SU-DHL-6 (cell line): ENCODE measurements around the gene SUGCT.

Experiments used
- H2AFZ ChIP-seq: fragments of 200-600 bp; sonication (generic); 2 replicates; pipeline ENCODE4 v1.6.1; 2014; ENCODE audit warnings: low read depth, mild to moderate bottlenecking, moderate library complexity, mixed read lengths, antibody characterized with exemption, low read length; ENCODE audit not compliant: severe bottlenecking
- H3F3A ChIP-seq: fragments of 200-600 bp; shearing (Covaris generic); 2 replicates; pipeline ENCODE4 v1.6.0; 2016; ENCODE audit warnings: antibody characterized with exemption, mild to moderate bottlenecking; ENCODE audit not compliant: insufficient read depth
- H3K27ac ChIP-seq: fragments of 200-600 bp; sonication (generic); 2 replicates; pipeline ENCODE4 v1.5.1; 2016; ENCODE audit warnings: low read depth, mild to moderate bottlenecking, low read length, moderate library complexity, mixed read lengths
- H3K27me3 ChIP-seq: fragments of 200-600 bp; sonication (generic), shearing (Covaris generic); 2 replicates; pipeline ENCODE4 v1.6.0; 2014; ENCODE audit warnings: mild to moderate bottlenecking, low read length
- H3K36me3 ChIP-seq: fragments of 200-600 bp; sonication (generic); 2 replicates; pipeline ENCODE4 v1.6.1; 2014; ENCODE audit warnings: mild to moderate bottlenecking, low read length, mixed read lengths
- H3K4me2 ChIP-seq: fragments of 300-600, 200-600 bp; shearing (Covaris generic), sonication (generic); 2 replicates; pipeline ENCODE4 v1.6.0; 2014; ENCODE audit warnings: low read length, low read depth, mild to moderate bottlenecking; ENCODE audit not compliant: poor library complexity, severe bottlenecking
- H3K4me3 ChIP-seq: fragments of 200-600 bp; sonication (generic); 2 replicates; pipeline ENCODE4 v1.5.1; 2014; ENCODE audit warnings: antibody characterized with exemption, low read length, mild to moderate bottlenecking, mixed read lengths; ENCODE audit not compliant: insufficient read depth, poor library complexity, severe bottlenecking
- H3K79me2 ChIP-seq: fragments of 200-600 bp; sonication (generic); 2 replicates; pipeline ENCODE4 v1.6.1; 2014; ENCODE audit warnings: mild to moderate bottlenecking, low read length, moderate library complexity; ENCODE audit not compliant: insufficient read depth
- H3K9ac ChIP-seq: fragments of 200-600 bp; sonication (generic); 2 replicates; pipeline ENCODE4 v1.7.0; 2014; ENCODE audit warnings: mild to moderate bottlenecking, low read length
- H3K9me2 ChIP-seq: fragments of 200-600 bp; sonication (generic); replicated peaks from 2 replicates; pipeline ENCODE4 v1.6.1; 2014; ENCODE audit warnings: low read length; ENCODE audit not compliant: insufficient read depth
- H3K9me3 ChIP-seq: fragments of 200-600 bp; sonication (generic); 2 replicates; pipeline ENCODE4 v1.6.1; 2014; ENCODE audit warnings: low read length, mixed read lengths; ENCODE audit not compliant: insufficient read depth
- H4K20me1 ChIP-seq: fragments of 200-600 bp; sonication (generic); 2 replicates; pipeline ENCODE4 v1.6.1; 2014; ENCODE audit warnings: low read depth, mild to moderate bottlenecking, antibody characterized with exemption, low read length, moderate library complexity, mixed read lengths
- CTCF ChIP-seq: fragments of 200-600 bp; sonication (generic); IDR thresholded peaks from one replicate; pipeline ENCODE4 v1.5.1; 2017; ENCODE audit warnings: antibody characterized with exemption, mild to moderate bottlenecking, low read length, moderate library complexity; ENCODE audit not compliant: insufficient read depth, poor library complexity, severe bottlenecking
- EZH2phosphoT487 ChIP-seq: fragments of 200-600 bp; sonication (generic), shearing (Covaris generic); conservative IDR thresholded peaks from 2 replicates; pipeline ENCODE4 v1.6.1; 2018; ENCODE audit warnings: mild to moderate bottlenecking, antibody characterized with exemption, low read length, moderate library complexity, mixed read lengths

SUGCT gene

GRCh38 chr7:40474790-40475680, 340.2 kb downstream of the SUGCT start:
- H2AFZ ChIP-seq = no peak overlapping the region
- H3K27ac ChIP-seq = no peak overlapping the region
- no peaks in the 10 kb centered on the region for H3K9me3 ChIP-seq
- H3K9ac ChIP-seq = no peak overlapping the region
- no peaks in the 10 kb centered on the region for H3K79me2 ChIP-seq
- no peak overlapping the region for H3K4me3 ChIP-seq
- H3F3A ChIP-seq = no peaks in the 10 kb centered on the region
- H3K27me3 ChIP-seq = no peaks in the 10 kb centered on the region
- no peaks in the 10 kb centered on the region for H3K9me2 ChIP-seq
- TF ChIP-seq CTCF (no peak), EZH2phosphoT487 (no peak)
- H3K4me2 ChIP-seq = no peak overlapping the region
- no peaks in the 10 kb centered on the region for H3K36me3 ChIP-seq
- no peaks in the 10 kb centered on the region for H4K20me1 ChIP-seq

- no peaks in the 10 kb centered on the region for H3F3A ChIP-seq
- H3K4me2 ChIP-seq = no peak overlapping the region
- no peaks in the 10 kb centered on the region for H4K20me1 ChIP-seq
- H3K36me3 ChIP-seq = no peaks in the 10 kb centered on the region
- H3K9me2 ChIP-seq = no peaks in the 10 kb centered on the region
- H3K79me2 ChIP-seq = no peaks in the 10 kb centered on the region
- TF ChIP-seq EZH2phosphoT487 (no peak), CTCF (no peak)
- no peaks in the 10 kb centered on the region for H3K27me3 ChIP-seq
- no peak overlapping the region for H2AFZ ChIP-seq
- H3K4me3 ChIP-seq = no peak overlapping the region
- no peak overlapping the region for H3K27ac ChIP-seq
- H3K9ac ChIP-seq = no peak overlapping the region
- H3K9me3 ChIP-seq = no peaks in the 10 kb centered on the region
Measured at GRCh38 chr7:40475681-40475982, 340.8 kb downstream of the SUGCT start.

GRCh38 chr7:40477094-40477493, 342.3 kb downstream of the SUGCT start:
- H3K27me3 ChIP-seq = no peaks in the 10 kb centered on the region
- H3K9me2 ChIP-seq = no peaks in the 10 kb centered on the region
- no peak overlapping the region for H3K4me3 ChIP-seq
- no peak overlapping the region for H3K27ac ChIP-seq
- no peak overlapping the region for H2AFZ ChIP-seq
- H3F3A ChIP-seq = no peaks in the 10 kb centered on the region
- no peak for TF ChIP-seq EZH2phosphoT487
- TF ChIP-seq CTCF = no peak
- H3K9ac ChIP-seq = no peak overlapping the region
- H4K20me1 ChIP-seq = no peaks in the 10 kb centered on the region
- H3K79me2 ChIP-seq = no peaks in the 10 kb centered on the region
- H3K36me3 ChIP-seq = no peaks in the 10 kb centered on the region
- H3K9me3 ChIP-seq = no peaks in the 10 kb centered on the region
- no peak overlapping the region for H3K4me2 ChIP-seq
